NOMO-1 treated with dmso at 0.1 percent for 144 hours (cell line): ENCODE results near the gene NPIPB6.

Experiments
- DNase-seq: peaks from one replicate; lab custom pipeline; 2025; ENCODE audit not compliant: unreplicated experiment; lab: John Stamatoyannopoulos, UW

The NPIPB6 gene

GRCh38 chr16:28300327-28300726 is 63.0 kb downstream of the NPIPB6 start:
- DNase-seq: no peak

GRCh38 chr16:28298511-28298878 is 64.8 kb downstream of the NPIPB6 start:
- no peak for DNase-seq

DNA sequence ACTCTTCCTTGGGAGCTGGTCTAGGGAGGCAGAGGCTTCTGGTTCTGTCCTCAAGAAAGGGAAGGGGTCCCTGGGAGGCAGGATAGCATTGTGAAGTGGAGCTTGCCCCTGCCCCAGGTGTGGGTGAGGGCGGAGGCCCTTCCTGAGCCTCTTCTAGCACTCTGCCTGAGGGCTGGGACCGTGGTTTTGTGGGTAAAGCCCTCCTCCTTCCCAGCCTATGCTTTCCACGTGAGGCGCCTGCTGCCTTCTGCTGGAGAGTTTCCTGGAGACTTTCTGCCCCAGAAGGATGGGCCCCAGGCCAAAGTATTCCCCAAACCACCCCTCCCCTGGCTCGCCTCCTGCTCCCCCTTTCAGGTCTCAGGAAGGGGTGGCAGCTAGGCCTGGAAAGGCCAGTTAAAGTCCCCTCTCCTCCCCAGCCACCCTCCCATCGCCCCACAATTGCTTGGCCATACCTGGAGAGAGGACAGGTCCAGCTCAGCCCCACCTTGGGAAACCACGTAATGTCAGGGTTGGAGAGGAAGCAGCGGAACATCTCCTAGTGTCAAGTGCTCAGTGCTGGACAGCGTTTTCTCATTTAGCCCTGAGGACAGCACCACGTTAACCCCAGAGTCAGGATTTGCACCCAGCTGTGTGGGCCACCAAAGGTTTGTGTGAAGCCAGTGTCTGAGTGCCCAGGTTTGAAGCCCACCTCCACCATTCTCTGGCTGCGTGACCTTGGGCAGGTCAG is 65.4 kb downstream of the NPIPB6 start:
- DNase-seq: no peak

- DNase-seq: no peak
Measured at GRCh38 chr16:28297308-28297707, 66.0 kb downstream of the NPIPB6 start.

GRCh38 chr16:28295276-28295675 is 68.0 kb downstream of the NPIPB6 start:
- DNase-seq: no peak

DNA sequence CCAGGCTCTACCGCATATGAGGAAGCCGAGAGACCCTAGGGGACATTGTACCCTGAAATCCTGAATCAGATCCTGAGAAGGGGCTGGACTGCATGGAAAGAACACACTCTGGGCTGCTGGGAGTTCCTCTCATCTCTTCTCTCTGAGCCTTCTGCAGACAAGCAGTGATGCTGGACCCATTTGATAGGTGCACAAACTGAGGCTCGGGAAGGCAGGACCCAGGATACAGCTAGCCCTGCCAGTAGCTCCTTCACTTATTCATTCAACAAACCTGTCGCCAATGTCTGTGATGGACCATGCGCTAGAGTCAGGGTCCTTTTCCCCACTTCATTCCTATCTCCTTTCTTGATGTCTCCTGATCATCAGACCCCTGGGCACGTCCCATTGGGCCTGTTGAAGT is 69.1 kb downstream of the NPIPB6 start:
- DNase-seq: no peak

DNA sequence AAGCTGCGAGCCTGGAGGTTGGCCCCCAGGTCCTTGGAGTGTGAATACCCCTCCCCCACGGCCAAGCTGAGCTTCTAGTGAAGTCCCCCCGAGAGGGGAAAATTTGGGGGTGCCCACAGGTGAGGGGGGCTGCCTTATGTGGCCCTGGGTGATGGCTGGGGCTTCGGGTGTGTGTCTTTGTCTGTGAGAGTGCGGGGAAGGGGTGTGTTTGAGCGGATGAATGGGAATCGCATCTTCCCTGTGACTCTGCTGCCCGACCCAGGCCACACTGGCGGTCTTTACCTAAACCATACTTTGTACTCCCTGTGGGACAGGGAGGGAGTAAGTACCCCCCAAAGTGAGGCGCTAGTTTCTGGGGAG is 69.7 kb downstream of the NPIPB6 start:
- DNase-seq: no peak

GRCh38 chr16:28292731-28293600 is 70.3 kb downstream of the NPIPB6 start:
- no peak for DNase-seq
